GM20000 (cell line): ENCODE measurements around the gene MTMR12.
A peak's percentile ranks its signal among the peaks of the same experiment; 100 is the strongest.

Experiments
- DNase-seq: peaks from one replicate; pipeline ENCODE4 v3.0.0; 2012; ENCODE audit warnings: low spot score
- CTCF ChIP-seq: IDR thresholded peaks from 2 replicates; pipeline ENCODE4 v1.5.1; 2012; ENCODE audit warnings: mild to moderate bottlenecking, control low read depth; ENCODE audit errors: extremely low read depth, missing control alignments

Gene MTMR12

GRCh38 chr5:32270946-32271345 is 41.8 kb downstream of the MTMR12 start:
- TF ChIP-seq CTCF, result no peak
- no peak for DNase-seq

- no peak for TF ChIP-seq CTCF
These were observed 42.6 kb downstream of the MTMR12 start for GRCh38 chr5:32270178-32270577.

GRCh38 chr5:32265902-32266301 is 46.8 kb downstream of the MTMR12 start:
- no peak for TF ChIP-seq CTCF
- no peak for DNase-seq

More at GRCh38 chr5:32270178-32270577, 42.6 kb downstream of the MTMR12 start:
- no peak for DNase-seq

GRCh38 chr5:32264957-32265572 is 47.7 kb downstream of the MTMR12 start:
- DNase-seq, result no peak
- TF ChIP-seq CTCF, result no peak

GRCh38 chr5:32263684-32264083 is 49.1 kb downstream of the MTMR12 start:
- no peak for DNase-seq
- no peak for TF ChIP-seq CTCF

GRCh38 chr5:32261198-32261597 is 51.5 kb downstream of the MTMR12 start:
- peak; percentile 38 for DNase-seq
- no peak for TF ChIP-seq CTCF

GRCh38 chr5:32259033-32259432 is 53.7 kb downstream of the MTMR12 start:
- TF ChIP-seq CTCF, result no peak
- DNase-seq, result no peak
